B cell (primary cell): Measurements from ENCODE around the gene CEMIP. TPM values are rescaled to one million over a fixed set of nuclear protein-coding genes. Genes with fewer than 3 reads are reported as not detected.

ENCODE experiments used
- ATAC-seq: fragments of 200-7000 bp; cut with Tn5 transposase; one replicate; pipeline ENCODE4 v1.10.0; 2021; ENCODE audit warnings: low read depth, mild to moderate bottlenecking, moderate number of reproducible peaks, moderate library complexity
- CTCF ChIA-PET: fragments of 350-600 bp; sonication (Branson Sonifier 250); formaldehyde crosslinking; loops from one replicate; lab custom pipeline; 2021; ENCODE audit warnings: antibody characterized with exemption, inconsistent platforms; lab: Charles Lee
- POLR2A ChIA-PET: fragments of 350-600 bp; sonication (Branson Sonifier 250); formaldehyde crosslinking; loops from one replicate; lab custom pipeline; 2021; ENCODE audit warnings: antibody characterized with exemption; lab: Charles Lee
- DNase-seq: peaks from one replicate; pipeline ENCODE4 v3.0.0; 2013
- H2AFZ ChIP-seq: 2 replicates; pipeline ENCODE4 v1.6.1; 2012; ENCODE audit warnings: mild to moderate bottlenecking, low read depth, low read length; ENCODE audit not compliant: insufficient read depth, poor library complexity, severe bottlenecking
- H3K27ac ChIP-seq, 2 donors: 1 replicate in 1 of 2; 2 replicates in 1 of 2; pipeline ENCODE4 v1.5.1; 2012 to 2013; ENCODE audit warnings: low read length in 2 of 2, mild to moderate bottlenecking in 2 of 2, moderate library complexity in 1 of 2
- H3K27me3 ChIP-seq, 4 experiments: fragments of 200-600 bp in 1 of 4; sonication (generic) in 1 of 4; replicated peaks in 1 of 4; 1 replicate in 2 of 4; 2 replicates in 2 of 4; pipeline versions ENCODE4 v1.6.1 to v1.7.0; 2013 to 2016; ENCODE audit warnings: low read length in 3 of 4, mild to moderate bottlenecking in 2 of 4, mixed read lengths in 1 of 4, moderate library complexity in 1 of 4; ENCODE audit not compliant: insufficient read depth in 4 of 4, control insufficient read depth in 3 of 4; ENCODE audit errors: control extremely low read depth in 1 of 4
- H3K36me3 ChIP-seq, 2 experiments: replicated peaks in 1 of 2; 1 replicate in 1 of 2; 2 replicates in 1 of 2; pipeline versions ENCODE4 v1.6.1 to v1.7.1; 2013; ENCODE audit warnings: low read length in 1 of 2; ENCODE audit not compliant: insufficient read depth in 2 of 2, control insufficient read depth in 1 of 2; ENCODE audit errors: control extremely low read depth in 1 of 2, extremely low read depth in 1 of 2
- H3K4me1 ChIP-seq, 2 donors: fragments of 200-600 bp in 1 of 2; sonication (generic) in 1 of 2; 1 replicate in 1 of 2; 2 replicates in 1 of 2; pipeline versions ENCODE4 v1.5.1 to v1.6.1; 2013 to 2017; ENCODE audit warnings: low read length in 2 of 2; ENCODE audit not compliant: control insufficient read depth in 2 of 2, insufficient read depth in 2 of 2
- H3K4me2 ChIP-seq: replicated peaks from 2 replicates; pipeline ENCODE3; 2012; ENCODE audit warnings: mild to moderate bottlenecking, low read depth, low read length; ENCODE audit not compliant: poor library complexity, severe bottlenecking
- H3K4me3 ChIP-seq, 5 experiments: fragments of 200-600 bp in 1 of 5; sonication (generic) in 1 of 5; 1 replicate in 3 of 5; 2 replicates in 2 of 5; pipeline versions ENCODE4 v1.5.1 to v1.7.0; 2011 to 2016; ENCODE audit warnings: low read length in 4 of 5, mild to moderate bottlenecking in 4 of 5, low read depth in 2 of 5, control low read depth in 1 of 5, moderate library complexity in 1 of 5; ENCODE audit not compliant: insufficient read depth in 1 of 5; ENCODE audit errors: control extremely low read depth in 1 of 5, extremely low read depth in 1 of 5
- H3K79me2 ChIP-seq: fragments of 200-600 bp; sonication (generic); one replicate; pipeline ENCODE4 v1.6.0; 2016; ENCODE audit warnings: low read length; ENCODE audit not compliant: control insufficient read depth, insufficient read depth
- H3K9ac ChIP-seq: fragments of 200-600 bp; sonication (generic); 2 replicates; pipeline ENCODE4 v1.6.1; 2017; ENCODE audit warnings: mild to moderate bottlenecking, low read length, moderate library complexity
- H3K9me3 ChIP-seq, 3 donors: one replicate each; pipeline versions ENCODE4 v1.6.1 to v1.7.1; 2013; ENCODE audit warnings: low read length in 2 of 3; ENCODE audit not compliant: control insufficient read depth in 2 of 3, insufficient read depth in 1 of 3; ENCODE audit errors: control extremely low read depth in 1 of 3
- H4K20me1 ChIP-seq: 2 replicates; pipeline ENCODE4 v1.6.0; 2012; ENCODE audit warnings: mild to moderate bottlenecking, low read length; ENCODE audit not compliant: insufficient read depth, control insufficient read depth, poor library complexity, severe bottlenecking
- H3K27ac Mint-ChIP-seq: one replicate; pipeline ENCODE4 v1.8.0; 2021; ENCODE audit warnings: mixed read lengths
- H3K27me3 Mint-ChIP-seq: one replicate; pipeline ENCODE4 v1.8.0; 2021; ENCODE audit warnings: mixed read lengths
- H3K4me1 Mint-ChIP-seq: one replicate; pipeline ENCODE4 v1.8.0; 2021; ENCODE audit warnings: mixed read lengths
- H3K4me3 Mint-ChIP-seq: one replicate; pipeline ENCODE4 v1.8.0; 2021; ENCODE audit warnings: mixed read lengths
- H3K9me3 Mint-ChIP-seq: one replicate; pipeline ENCODE4 v1.8.0; 2022; ENCODE audit warnings: mixed read lengths; ENCODE audit not compliant: insufficient read depth
- EZH2 ChIP-seq: IDR thresholded peaks from 2 replicates; pipeline ENCODE4 v1.6.1; 2012; ENCODE audit warnings: borderline replicate concordance, low read depth, mild to moderate bottlenecking, moderate library complexity, low read length; ENCODE audit not compliant: insufficient read depth, poor library complexity, severe bottlenecking
- WGBS: methylation state at CpG from one replicate; pipeline ENCODE4 v1.1.5; 2013; ENCODE audit warnings: missing lambda C conversion rate; ENCODE audit not compliant: insufficient coverage; 5-methylcytosine and 5-hydroxymethylcytosine counted together
- intact Hi-C: fragments of 100-400 bp; cut with micrococcal nuclease; formaldehyde crosslinking; loops from one replicate; pipeline ENCODE4 v1.10.0; 2022
- polyA plus RNA-seq: library from polyadenylated mRNA; depleted of rRNA; stranded (reverse); fragments of >200 nt; gene quantifications from 2 replicates; pipeline ENCODE4 v1.2.3, GENCODE V29; 2012
- total RNA-seq, 2 donors: library from RNA; stranded (reverse); fragments of 120-200 nt in 1 of 2; gene quantifications; 1 replicate in 1 of 2; 2 replicates in 1 of 2; pipeline versions ENCODE4 v1.2.3 to v1.2.4, GENCODE V29; 2013 to 2022
- TF ChIP-seq, protein P1 (sequence below): fragments of 200-600 bp; IDR thresholded peaks from one replicate; pipeline ENCODE4 v1.8.0; 2022; ENCODE audit warnings: antibody characterized with exemption, mild to moderate bottlenecking

Gene CEMIP
- total and polyA plus RNA-seq, 2 donors (not counting 1 experiment from before 2014, with no cell fraction given): 0.32 TPM; not detected in 1

DNA sequence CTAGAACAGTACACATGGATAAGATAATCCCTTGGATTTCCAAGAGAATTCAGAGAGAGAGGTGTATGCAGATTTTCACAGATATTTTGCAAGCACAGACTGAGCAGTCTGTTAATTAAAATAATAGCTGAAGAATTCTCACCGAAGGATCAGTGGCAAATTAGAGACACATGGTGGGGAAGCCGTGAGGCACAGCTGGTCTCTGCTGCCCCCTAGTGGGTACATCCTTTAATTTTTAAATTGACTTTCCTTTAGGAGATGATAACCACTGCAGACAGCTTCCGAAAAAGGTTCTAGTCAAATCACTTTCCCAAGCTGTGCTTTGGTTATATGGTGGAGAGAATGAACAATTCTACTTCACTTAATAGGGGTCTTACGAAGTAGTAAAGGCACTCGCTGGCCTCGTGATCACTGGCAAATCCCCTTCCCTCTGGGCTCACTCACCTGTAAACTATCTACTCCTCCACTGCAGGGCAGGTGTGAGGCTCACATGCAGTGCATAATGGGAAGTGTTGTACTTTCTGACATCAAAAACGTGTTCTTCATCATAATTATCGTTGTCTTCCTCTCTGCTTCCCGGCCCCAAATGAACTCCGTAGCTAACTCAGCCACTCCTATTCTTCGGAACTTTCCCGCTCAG is 191.0 kb downstream of the CEMIP start:
- TF ChIP-seq, protein P1, sequence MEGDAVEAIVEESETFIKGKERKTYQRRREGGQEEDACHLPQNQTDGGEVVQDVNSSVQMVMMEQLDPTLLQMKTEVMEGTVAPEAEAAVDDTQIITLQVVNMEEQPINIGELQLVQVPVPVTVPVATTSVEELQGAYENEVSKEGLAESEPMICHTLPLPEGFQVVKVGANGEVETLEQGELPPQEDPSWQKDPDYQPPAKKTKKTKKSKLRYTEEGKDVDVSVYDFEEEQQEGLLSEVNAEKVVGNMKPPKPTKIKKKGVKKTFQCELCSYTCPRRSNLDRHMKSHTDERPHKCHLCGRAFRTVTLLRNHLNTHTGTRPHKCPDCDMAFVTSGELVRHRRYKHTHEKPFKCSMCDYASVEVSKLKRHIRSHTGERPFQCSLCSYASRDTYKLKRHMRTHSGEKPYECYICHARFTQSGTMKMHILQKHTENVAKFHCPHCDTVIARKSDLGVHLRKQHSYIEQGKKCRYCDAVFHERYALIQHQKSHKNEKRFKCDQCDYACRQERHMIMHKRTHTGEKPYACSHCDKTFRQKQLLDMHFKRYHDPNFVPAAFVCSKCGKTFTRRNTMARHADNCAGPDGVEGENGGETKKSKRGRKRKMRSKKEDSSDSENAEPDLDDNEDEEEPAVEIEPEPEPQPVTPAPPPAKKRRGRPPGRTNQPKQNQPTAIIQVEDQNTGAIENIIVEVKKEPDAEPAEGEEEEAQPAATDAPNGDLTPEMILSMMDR: peak; percentile 95
- TF ChIP-seq EZH2: no peak
- Histone ChIP-seq H2AFZ (no peak overlapping the region), H3K27ac (no peak overlapping the region), H3K27me3 (no peaks in the 10 kb centered on the region), H3K4me2 (no peak overlapping the region), H3K36me3 (peaks cover 0 to 20% of the 10 kb centered on the region in 2 experiments), H3K9ac (no peak overlapping the region), H3K4me3 (no peak overlapping the region), H3K79me2 (peaks cover 26% of the 10 kb centered on the region), H3K9me3 (no peaks in the 10 kb centered on the region), H4K20me1 (peaks cover 24% of the 10 kb centered on the region), H3K4me1 (no peaks in the 10 kb centered on the region)
- DNase-seq: peak; percentile 75
- Mint-ChIP-seq H3K4me3 (no peak overlapping the region), H3K9me3 (no peaks in the 10 kb centered on the region), H3K4me1 (peaks cover 7% of the 10 kb centered on the region), H3K27me3 (no peaks in the 10 kb centered on the region), H3K27ac (peak overlapping the region; percentile 26)
- ATAC-seq: no peak
- POLR2A ChIA-PET: interaction anchor here (1.1 kb wide), 1 partner anchor 32 kb away, joined by 3 read pairs; no protein-coding TSS in a partner anchor
- intact Hi-C loops: loop anchor here (1.0 to 5.0 kb wide), 2 partner anchors 31 to 193 kb away; partner anchors contain the start of gene CEMIP
- CTCF ChIA-PET: interaction anchor here (0.7 to 7.2 kb wide), 27 partner anchors 10 to 1631 kb away, joined by 3 to 102 read pairs (median 4); no protein-coding TSS in a partner anchor
- WGBS: 80% methylated on average over 5 of the region's 12 CpGs

DNA sequence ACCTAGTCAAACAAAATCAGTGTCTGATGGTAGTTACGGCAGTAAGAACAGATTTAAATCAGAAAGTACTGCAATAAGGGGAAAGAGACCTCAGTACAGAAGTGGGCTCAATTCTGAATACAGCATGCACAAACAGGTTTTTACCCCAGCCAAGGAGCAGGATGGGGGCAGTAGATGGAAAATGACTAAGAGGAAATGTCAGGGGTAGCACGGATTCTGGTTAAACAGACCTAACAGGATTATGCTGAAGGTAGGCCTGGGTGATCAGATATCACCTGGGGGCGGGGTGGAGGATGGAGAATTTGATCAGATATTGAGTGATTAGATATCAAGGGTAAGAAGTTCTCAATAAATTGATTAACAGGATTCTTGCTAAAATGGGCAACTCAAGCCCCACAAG is 191.5 kb downstream of the CEMIP start:
- peak overlapping the region; percentile 20 for H3K27ac Mint-ChIP-seq
- WGBS: 93% methylated on average over 3 of the region's 3 CpGs
- H4K20me1 ChIP-seq: peaks cover 24% of the 10 kb centered on the region
- TF ChIP-seq EZH2: no peak
- TF ChIP-seq, protein P1: no peak
- H3K9me3 Mint-ChIP-seq: no peaks in the 10 kb centered on the region
- DNase-seq: no peak
- no peak overlapping the region for H3K4me3 ChIP-seq
- H2AFZ ChIP-seq: no peak overlapping the region
- H3K27me3 Mint-ChIP-seq: no peaks in the 10 kb centered on the region
- H3K4me2 ChIP-seq: no peak overlapping the region
- no peaks in the 10 kb centered on the region for H3K27me3 ChIP-seq
- peaks cover 0 to 20% of the 10 kb centered on the region in 2 experiments for H3K36me3 ChIP-seq
- no peak for ATAC-seq
- peaks cover 7% of the 10 kb centered on the region for H3K4me1 Mint-ChIP-seq
- H3K4me3 Mint-ChIP-seq: no peak overlapping the region
- ChIA-PET CTCF (interaction anchor here (1.1 to 7.2 kb wide), 19 partner anchors 9 to 1631 kb away, joined by 3 to 102 read pairs (median 8); no protein-coding TSS in a partner anchor), POLR2A (no interaction called here)
- intact Hi-C loops: loop anchor here (1.0 to 5.0 kb wide), 2 partner anchors 31 to 193 kb away; partner anchors contain the start of gene CEMIP
- no peak overlapping the region for H3K27ac ChIP-seq
- H3K9ac ChIP-seq: no peak overlapping the region
- no peaks in the 10 kb centered on the region for H3K4me1 ChIP-seq
- no peaks in the 10 kb centered on the region for H3K9me3 ChIP-seq
- H3K79me2 ChIP-seq: peaks cover 32% of the 10 kb centered on the region
